ENCODE results near the gene CYP1A2.

CYP1A2 gene

DNA sequence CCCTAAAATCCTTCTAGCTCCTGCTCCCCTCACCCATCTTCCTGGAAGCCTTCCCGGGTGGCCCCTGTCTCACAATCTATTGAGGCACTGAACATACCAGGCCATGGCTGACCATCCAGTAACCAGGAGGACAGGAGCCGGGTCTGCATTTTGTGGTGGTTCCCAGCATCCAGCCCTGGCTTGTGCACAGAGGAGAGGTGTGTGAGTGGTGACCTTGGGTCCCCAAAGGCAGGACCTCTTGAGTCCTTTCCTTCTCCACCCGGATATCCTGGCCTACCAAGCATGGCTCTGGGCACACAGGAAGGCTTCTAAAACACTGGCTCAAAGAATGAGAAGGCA lies 41.1 kb downstream of the CYP1A2 start:
- no peaks in the 10 kb centered on the region for H3K36me3 ChIP-seq (ENCODE audit: control insufficient read depth, insufficient read depth, low read length)
- H3K4me1 ChIP-seq (ENCODE audit: control insufficient read depth, insufficient read depth, low read length), result peaks cover 42% of the 10 kb centered on the region
- H3K9me3 ChIP-seq (ENCODE audit: control insufficient read depth, low read length), result no peaks in the 10 kb centered on the region
- WGBS, 2 experiments, result 92 to 95% methylated on average over 3 of the region's 3 CpGs
- H3K4me3 ChIP-seq (ENCODE audit: insufficient read depth, low read depth, low read length), result no peak overlapping the region
- no peaks in the 10 kb centered on the region for H3K27me3 ChIP-seq (ENCODE audit: control insufficient read depth, insufficient read depth, low read length, poor library complexity, severe bottlenecking)
- no peak overlapping the region for H3K27ac ChIP-seq (ENCODE audit: insufficient read depth, low read depth, low read length, poor library complexity, severe bottlenecking)

DNA sequence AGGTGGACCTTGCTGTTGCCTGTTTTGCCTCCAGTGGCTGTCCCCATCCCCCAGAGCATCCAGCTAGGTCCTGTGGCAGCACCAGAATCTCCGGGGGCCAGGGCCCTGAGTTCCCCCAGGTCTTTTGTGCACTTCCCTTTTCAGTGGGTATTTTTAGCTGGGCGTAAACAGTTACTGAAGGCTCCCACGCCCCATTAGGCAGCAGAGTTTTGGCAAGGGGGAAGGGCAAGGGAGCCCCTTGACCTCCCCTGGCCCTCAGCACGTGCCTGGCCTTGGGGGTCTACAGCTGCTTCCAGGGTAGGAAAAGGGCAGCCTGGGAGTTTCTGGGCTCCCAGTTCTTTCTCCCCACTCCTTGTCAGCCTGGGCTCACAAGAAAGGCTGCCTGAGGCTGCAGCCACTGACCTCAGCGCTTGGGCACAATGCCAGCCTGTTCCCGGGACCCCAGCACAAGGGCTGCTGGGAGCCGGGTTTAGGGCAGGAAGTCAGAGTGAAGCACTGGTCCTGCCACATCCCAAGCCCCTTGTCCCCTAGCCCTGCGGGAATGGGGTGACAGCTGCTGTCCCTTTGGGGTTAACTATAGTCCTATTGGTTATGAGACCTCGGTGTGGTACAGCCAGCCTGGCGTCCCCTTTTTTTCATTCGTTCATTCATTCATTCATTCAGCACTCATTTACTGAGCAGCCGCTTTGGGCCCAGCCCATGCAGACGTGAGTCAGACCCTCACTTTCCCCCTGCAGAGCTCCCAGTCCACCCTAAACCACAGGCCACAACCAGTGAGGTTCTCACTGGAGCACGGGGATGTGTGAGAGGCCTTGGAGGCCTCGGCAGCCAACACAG lies 41.7 kb downstream of the CYP1A2 start:
- H3K27me3 ChIP-seq (ENCODE audit: control insufficient read depth, insufficient read depth, low read length, poor library complexity, severe bottlenecking), result no peaks in the 10 kb centered on the region
- no peak overlapping the region for H3K4me3 ChIP-seq (ENCODE audit: insufficient read depth, low read depth, low read length)
- no peak overlapping the region for H3K27ac ChIP-seq (ENCODE audit: insufficient read depth, low read depth, low read length, poor library complexity, severe bottlenecking)
- no peaks in the 10 kb centered on the region for H3K36me3 ChIP-seq (ENCODE audit: control insufficient read depth, insufficient read depth, low read length)
- WGBS, 2 experiments, result 87 to 92% methylated on average over 15 of the region's 15 CpGs
- H3K9me3 ChIP-seq (ENCODE audit: control insufficient read depth, low read length), result no peaks in the 10 kb centered on the region
- H3K4me1 ChIP-seq (ENCODE audit: control insufficient read depth, insufficient read depth, low read length), result peaks cover 42% of the 10 kb centered on the region

DNA sequence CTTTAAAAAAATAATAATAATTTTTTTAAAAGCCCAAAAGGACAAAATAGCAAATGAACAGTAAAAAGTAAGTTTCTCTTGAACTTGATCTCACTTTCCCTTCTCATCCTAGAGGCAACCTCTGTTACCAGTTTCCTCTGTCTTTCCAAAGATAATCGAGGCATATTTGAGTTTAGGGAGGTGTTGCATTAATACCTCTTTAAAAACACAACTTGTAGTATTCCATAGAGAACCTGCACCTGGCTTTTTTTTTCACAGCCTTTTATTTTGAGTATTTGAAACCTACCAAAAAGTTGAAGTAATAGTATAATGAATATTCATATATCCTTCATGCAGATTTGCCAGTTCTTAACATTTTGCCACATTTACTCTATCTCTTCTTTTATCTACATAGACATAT lies 42.4 kb downstream of the CYP1A2 start:
- no peaks in the 10 kb centered on the region for H3K9me3 ChIP-seq (ENCODE audit: control insufficient read depth, low read length)
- peaks cover 42% of the 10 kb centered on the region for H3K4me1 ChIP-seq (ENCODE audit: control insufficient read depth, insufficient read depth, low read length)
- no peaks in the 10 kb centered on the region for H3K27me3 ChIP-seq (ENCODE audit: control insufficient read depth, insufficient read depth, low read length, poor library complexity, severe bottlenecking)
- H3K36me3 ChIP-seq (ENCODE audit: control insufficient read depth, insufficient read depth, low read length), result no peaks in the 10 kb centered on the region
- 100% methylated on average over 1 of the region's 1 CpG; no CpG with 5 or more reads in 1 of the 2 experiments for WGBS, 2 experiments
- no peak overlapping the region for H3K27ac ChIP-seq (ENCODE audit: insufficient read depth, low read depth, low read length, poor library complexity, severe bottlenecking)
- no peak overlapping the region for H3K4me3 ChIP-seq (ENCODE audit: insufficient read depth, low read depth, low read length)

DNA sequence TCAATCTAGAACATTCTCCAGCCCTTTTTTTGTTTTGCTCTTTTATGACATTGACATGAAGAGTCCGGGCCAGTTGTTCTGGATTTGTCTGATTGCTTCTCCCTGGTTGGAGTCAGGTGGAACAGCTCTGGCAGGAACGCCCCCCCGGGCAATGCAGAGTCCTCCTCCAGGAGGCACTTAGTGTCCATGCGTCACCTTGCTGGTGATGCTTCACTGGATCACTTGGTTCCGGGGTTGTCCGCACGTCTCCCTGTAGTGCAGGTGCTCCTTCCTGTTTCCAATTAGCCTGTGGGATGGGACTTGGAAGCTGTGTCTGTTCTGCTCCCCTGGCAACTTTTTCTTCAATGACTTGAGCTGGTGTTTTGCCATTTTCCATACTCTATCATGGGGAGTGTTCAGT lies 43.0 kb downstream of the CYP1A2 start:
- no peaks in the 10 kb centered on the region for H3K9me3 ChIP-seq (ENCODE audit: control insufficient read depth, low read length)
- H3K4me3 ChIP-seq (ENCODE audit: insufficient read depth, low read depth, low read length), result no peak overlapping the region
- no peaks in the 10 kb centered on the region for H3K36me3 ChIP-seq (ENCODE audit: control insufficient read depth, insufficient read depth, low read length)
- 94 to 95% methylated on average over 7 of the region's 7 CpGs for whole genome bisulfite sequencing, 2 experiments
- no peaks in the 10 kb centered on the region for H3K27me3 ChIP-seq (ENCODE audit: control insufficient read depth, insufficient read depth, low read length, poor library complexity, severe bottlenecking)
- H3K4me1 ChIP-seq (ENCODE audit: control insufficient read depth, insufficient read depth, low read length), result peaks cover 42% of the 10 kb centered on the region
- H3K27ac ChIP-seq (ENCODE audit: insufficient read depth, low read depth, low read length, poor library complexity, severe bottlenecking), result no peak overlapping the region

DNA sequence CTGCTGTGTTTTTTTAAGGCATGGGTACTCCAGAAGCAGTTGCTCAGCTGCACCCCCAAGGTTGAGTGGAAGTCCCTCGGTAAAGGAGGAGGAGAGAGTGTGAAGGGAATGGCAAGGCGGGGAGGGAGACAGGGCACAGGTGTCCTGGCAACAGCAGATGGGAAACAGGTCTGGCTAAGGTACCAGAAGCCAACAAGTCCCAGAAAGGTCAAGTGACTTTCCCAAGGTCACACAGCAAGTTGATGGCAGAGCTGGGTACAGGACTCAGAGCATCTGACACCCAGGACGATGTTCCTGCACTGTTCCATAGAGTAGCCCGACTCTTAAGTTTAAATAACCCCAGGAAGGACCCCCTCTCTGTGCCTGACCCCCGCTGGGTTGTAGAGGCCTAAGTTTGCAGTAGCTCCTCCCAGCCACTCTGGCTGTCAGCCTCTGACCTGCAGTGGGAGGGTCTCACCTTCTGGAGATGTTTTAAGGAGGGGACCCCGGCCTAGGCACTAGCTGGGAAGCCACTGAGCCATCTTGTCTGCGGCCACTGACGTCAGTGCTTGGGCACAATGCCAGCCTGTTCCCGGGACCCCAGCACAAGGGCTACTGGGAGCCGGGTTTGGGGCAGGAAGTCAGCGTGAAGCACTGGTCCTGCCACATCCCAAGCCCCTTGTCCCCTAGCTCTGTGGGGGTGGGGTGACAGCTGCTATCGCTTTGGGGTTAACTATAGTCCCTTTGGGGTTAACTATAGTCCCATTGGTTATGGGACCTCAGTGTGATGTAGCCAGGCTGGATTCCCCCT lies 43.8 kb downstream of the CYP1A2 start:
- Histone ChIP-seq H3K27me3 (ENCODE audit: control insufficient read depth, insufficient read depth, low read length, poor library complexity, severe bottlenecking) (no peaks in the 10 kb centered on the region), H3K4me3 (ENCODE audit: insufficient read depth, low read depth, low read length) (no peak overlapping the region), H3K36me3 (ENCODE audit: control insufficient read depth, insufficient read depth, low read length) (no peaks in the 10 kb centered on the region), H3K4me1 (ENCODE audit: control insufficient read depth, insufficient read depth, low read length) (peaks cover 39% of the 10 kb centered on the region), H3K9me3 (ENCODE audit: control insufficient read depth, low read length) (no peaks in the 10 kb centered on the region), H3K27ac (ENCODE audit: insufficient read depth, low read depth, low read length, poor library complexity, severe bottlenecking) (no peak overlapping the region)
- whole genome bisulfite sequencing, 2 experiments, result 87 to 90% methylated on average over 12 of the region's 12 CpGs

DNA sequence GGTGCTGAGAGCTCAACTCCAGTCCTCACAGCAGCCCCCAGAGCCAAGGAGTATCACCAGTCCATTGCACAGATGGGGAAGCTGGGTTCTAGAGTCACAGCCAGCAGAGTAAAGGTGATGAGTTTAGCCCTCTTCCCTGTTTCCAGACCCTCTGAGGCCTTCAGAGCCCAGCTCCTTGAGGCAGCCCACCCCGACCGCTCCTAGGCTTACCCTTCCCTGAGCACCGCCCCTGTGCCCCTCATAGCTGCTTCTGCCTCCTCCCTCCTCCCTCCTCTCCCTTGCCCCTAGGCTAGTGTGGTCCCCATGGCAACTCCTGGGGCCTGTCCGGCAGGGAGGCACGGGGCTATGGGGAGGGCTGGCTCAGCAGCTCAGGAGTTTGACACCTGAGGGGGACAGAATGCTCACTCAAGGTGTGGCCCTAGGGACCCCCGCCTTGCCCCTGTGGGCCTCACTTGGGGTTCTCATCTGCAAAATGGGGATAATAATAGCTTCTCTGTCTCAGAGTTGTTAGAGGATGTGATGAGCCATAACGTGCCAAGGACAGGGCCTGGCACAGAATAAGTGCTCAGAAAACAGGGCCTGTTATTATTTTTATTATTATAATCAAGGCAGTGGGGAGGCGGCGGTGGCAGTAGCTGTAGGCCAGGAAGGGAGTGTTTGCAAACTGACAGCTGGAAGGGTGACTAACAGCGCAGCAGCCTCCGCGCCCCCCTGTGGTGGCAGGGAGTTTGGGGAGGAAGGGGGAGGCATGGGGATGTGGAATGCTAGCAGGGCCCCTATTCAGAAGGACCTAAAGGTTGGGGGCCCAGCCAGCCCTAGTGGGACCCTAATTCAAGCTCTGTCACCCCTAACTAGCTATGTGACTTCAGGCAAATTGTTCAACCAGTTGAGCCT lies 44.7 kb downstream of the CYP1A2 start:
- WGBS, 2 experiments, result 58 to 63% methylated on average over 12 of the region's 12 CpGs
- no peak overlapping the region for H3K27ac ChIP-seq (ENCODE audit: insufficient read depth, low read depth, low read length, poor library complexity, severe bottlenecking)
- no peak overlapping the region for H3K4me3 ChIP-seq (ENCODE audit: insufficient read depth, low read depth, low read length)
- H3K4me1 ChIP-seq (ENCODE audit: control insufficient read depth, insufficient read depth, low read length), result peaks cover 34% of the 10 kb centered on the region
- no peaks in the 10 kb centered on the region for H3K27me3 ChIP-seq (ENCODE audit: control insufficient read depth, insufficient read depth, low read length, poor library complexity, severe bottlenecking)
- H3K36me3 ChIP-seq (ENCODE audit: control insufficient read depth, insufficient read depth, low read length), result no peaks in the 10 kb centered on the region
- H3K9me3 ChIP-seq (ENCODE audit: control insufficient read depth, low read length), result no peaks in the 10 kb centered on the region

DNA sequence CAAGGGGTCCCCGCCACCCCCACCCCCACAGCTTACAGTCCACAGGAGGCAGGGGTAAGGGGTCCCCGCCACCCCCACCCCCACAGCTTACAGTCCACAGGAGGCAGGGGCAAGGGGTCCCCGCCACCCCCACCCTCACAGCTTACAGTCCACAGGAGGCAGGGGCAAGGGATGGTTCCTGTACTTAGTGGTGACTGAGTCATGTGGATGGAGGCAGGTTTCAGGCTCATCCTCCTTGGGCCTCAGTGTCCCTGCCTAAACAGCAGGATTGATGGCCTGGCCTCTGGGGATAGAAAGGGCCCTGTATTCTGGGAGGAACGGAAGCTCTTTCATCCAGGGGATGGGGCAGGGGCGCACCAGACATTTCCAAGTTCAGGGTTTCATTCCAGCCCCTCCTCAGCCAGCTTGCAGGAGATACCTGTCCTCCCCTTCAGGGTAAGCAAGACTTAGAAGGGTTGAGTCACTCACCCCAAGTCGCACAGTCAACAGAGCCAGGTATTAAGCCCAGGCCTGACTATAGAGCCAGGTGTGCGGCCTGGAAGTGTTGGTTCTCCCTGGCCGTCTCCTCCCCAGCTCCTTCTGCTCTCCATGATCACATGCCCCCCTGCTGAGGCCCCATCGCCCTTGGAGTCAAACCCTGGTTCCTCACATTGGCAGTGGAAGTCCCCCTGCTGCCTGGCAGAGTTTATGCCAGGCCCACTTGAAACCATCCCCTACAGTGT lies 45.8 kb downstream of the CYP1A2 start:
- no peaks in the 10 kb centered on the region for H3K9me3 ChIP-seq (ENCODE audit: control insufficient read depth, low read length)
- H3K36me3 ChIP-seq (ENCODE audit: control insufficient read depth, insufficient read depth, low read length), result no peaks in the 10 kb centered on the region
- no peak overlapping the region for H3K4me3 ChIP-seq (ENCODE audit: insufficient read depth, low read depth, low read length)
- H3K27ac ChIP-seq (ENCODE audit: insufficient read depth, low read depth, low read length, poor library complexity, severe bottlenecking), result no peak overlapping the region
- 93 to 95% methylated on average over 6 to 7 of the region's 9 CpGs for WGBS, 2 experiments
- no peaks in the 10 kb centered on the region for H3K27me3 ChIP-seq (ENCODE audit: control insufficient read depth, insufficient read depth, low read length, poor library complexity, severe bottlenecking)
- peaks cover 24% of the 10 kb centered on the region for H3K4me1 ChIP-seq (ENCODE audit: control insufficient read depth, insufficient read depth, low read length)

DNA sequence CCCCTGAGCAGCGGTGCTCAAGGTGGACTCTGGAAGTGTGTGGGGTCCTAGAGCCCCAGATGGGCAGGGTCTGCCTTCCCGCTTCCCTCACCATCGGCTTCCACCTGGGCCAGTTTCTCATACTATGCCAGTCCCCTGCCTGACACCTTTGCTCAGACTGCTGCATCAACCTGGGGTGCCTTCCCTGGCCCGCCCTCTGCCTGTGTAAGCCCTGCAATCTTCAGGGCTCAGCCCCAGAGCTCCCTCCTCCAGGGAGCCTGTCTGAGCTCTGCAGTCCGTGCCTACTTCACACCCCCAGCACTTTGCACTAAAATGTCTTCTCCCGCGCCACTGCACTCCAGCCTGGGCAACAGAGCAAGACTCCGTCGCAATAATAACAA lies 46.3 kb downstream of the CYP1A2 start:
- peaks cover 20% of the 10 kb centered on the region for H3K4me1 ChIP-seq (ENCODE audit: control insufficient read depth, insufficient read depth, low read length)
- no peaks in the 10 kb centered on the region for H3K36me3 ChIP-seq (ENCODE audit: control insufficient read depth, insufficient read depth, low read length)
- no peaks in the 10 kb centered on the region for H3K9me3 ChIP-seq (ENCODE audit: control insufficient read depth, low read length)
- no peak overlapping the region for H3K4me3 ChIP-seq (ENCODE audit: insufficient read depth, low read depth, low read length)
- H3K27ac ChIP-seq (ENCODE audit: insufficient read depth, low read depth, low read length, poor library complexity, severe bottlenecking), result no peak overlapping the region
- H3K27me3 ChIP-seq (ENCODE audit: control insufficient read depth, insufficient read depth, low read length, poor library complexity, severe bottlenecking), result no peaks in the 10 kb centered on the region
- 87 to 89% methylated on average over 9 of the region's 9 CpGs for WGBS, 2 experiments

DNA sequence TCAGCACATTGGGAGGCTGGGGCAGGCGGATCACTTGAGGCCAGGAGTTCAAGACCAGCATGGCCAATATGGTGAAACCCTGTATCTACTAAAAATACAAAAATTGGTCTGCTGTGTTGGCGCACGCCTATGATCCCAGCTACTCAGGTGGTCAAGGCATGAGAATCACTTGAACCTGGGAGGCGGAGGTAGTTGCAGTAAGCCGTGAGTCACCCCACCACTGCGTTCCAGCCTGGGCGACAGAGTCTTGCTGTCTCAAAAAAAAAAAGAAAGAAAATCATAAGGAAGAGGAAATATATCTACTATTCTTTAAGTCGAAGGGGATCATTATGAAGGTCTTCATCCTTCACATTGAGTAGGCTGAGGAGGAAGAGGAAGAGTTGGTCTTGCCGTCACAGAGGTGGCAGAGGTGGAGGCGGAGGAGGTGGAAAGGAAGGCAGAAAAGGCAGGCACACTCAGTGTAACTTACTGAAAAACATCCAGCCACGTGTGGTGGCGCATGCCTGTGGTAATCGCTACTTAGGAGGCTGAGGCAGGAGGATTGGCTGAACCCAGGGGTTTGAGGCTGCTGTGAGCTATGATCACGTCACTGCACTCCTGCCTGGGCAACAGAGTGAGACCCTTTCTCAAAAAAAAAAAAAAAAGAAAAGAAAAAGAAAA lies 47.5 kb downstream of the CYP1A2 start:
- 95% methylated on average over 14 of the region's 14 CpGs for WGBS, 2 experiments
- peaks cover 6% of the 10 kb centered on the region for H3K36me3 ChIP-seq (ENCODE audit: control insufficient read depth, insufficient read depth, low read length)
- H3K4me1 ChIP-seq (ENCODE audit: control insufficient read depth, insufficient read depth, low read length), result peaks cover 14% of the 10 kb centered on the region
- H3K9me3 ChIP-seq (ENCODE audit: control insufficient read depth, low read length), result no peaks in the 10 kb centered on the region
- no peak overlapping the region for H3K4me3 ChIP-seq (ENCODE audit: insufficient read depth, low read depth, low read length)
- no peak overlapping the region for H3K27ac ChIP-seq (ENCODE audit: insufficient read depth, low read depth, low read length, poor library complexity, severe bottlenecking)
- no peaks in the 10 kb centered on the region for H3K27me3 ChIP-seq (ENCODE audit: control insufficient read depth, insufficient read depth, low read length, poor library complexity, severe bottlenecking)

Data from ectodermal cell (in vitro differentiated cells).